T-helper 1 cell treated with Interleukin-12 subunit alpha and Interleukin-12 subunit beta and Interleukin-4 antibody, amounts not matched to agents 30 μg/mL and 1 μg/mL, for 36 hours (primary cell): ENCODE results near the gene C19orf44.
A peak's percentile ranks its signal among the peaks of the same experiment; 100 is the strongest.
"Not testable (repeated sequence)": the region's sequence is repeated elsewhere in the genome, so short reads cannot be mapped to it uniquely, and the experiment has no call there.

Experiments
- H3K27ac Mint-ChIP-seq: one replicate; pipeline ENCODE4 v1.8.0; 2021; ENCODE audit warnings: mild to moderate bottlenecking, mixed read lengths
- H3K27me3 Mint-ChIP-seq: one replicate; pipeline ENCODE4 v1.8.0; 2021; ENCODE audit warnings: low read depth, mixed read lengths
- H3K36me3 Mint-ChIP-seq: one replicate; pipeline ENCODE4 v1.8.0; 2021; ENCODE audit warnings: low read depth, mixed read lengths
- H3K4me1 Mint-ChIP-seq: one replicate; pipeline ENCODE4 v1.8.0; 2021; ENCODE audit warnings: low read depth, mixed read lengths
- H3K4me3 Mint-ChIP-seq: one replicate; pipeline ENCODE4 v1.8.0; 2021; ENCODE audit warnings: mild to moderate bottlenecking, moderate library complexity, mixed read lengths
- H3K9me3 Mint-ChIP-seq: one replicate; pipeline ENCODE4 v1.8.0; 2021; ENCODE audit warnings: mixed read lengths

C19orf44 gene

GRCh38 chr19:16551902-16552301 lies 55.7 kb downstream of the C19orf44 start:
- peaks cover 27% of the 10 kb centered on the region for H3K36me3 Mint-ChIP-seq
- not testable (repeated sequence) for H3K27me3 Mint-ChIP-seq, H3K9me3 Mint-ChIP-seq, H3K4me3 Mint-ChIP-seq, H3K27ac Mint-ChIP-seq, H3K4me1 Mint-ChIP-seq

GRCh38 chr19:16554776-16555175 lies 58.6 kb downstream of the C19orf44 start:
- Mint-ChIP-seq H3K9me3 (no peaks in the 10 kb centered on the region), H3K27me3 (no peaks in the 10 kb centered on the region), H3K4me1 (peaks cover 4% of the 10 kb centered on the region), H3K36me3 (peaks cover 33% of the 10 kb centered on the region), H3K27ac (no peak overlapping the region), H3K4me3 (no peak overlapping the region)

- Mint-ChIP-seq H3K4me1 (peaks cover 20% of the 10 kb centered on the region), H3K27ac (peak overlapping the region; percentile 45), H3K36me3 (peaks cover 46% of the 10 kb centered on the region), H3K27me3 (no peaks in the 10 kb centered on the region), H3K9me3 (no peaks in the 10 kb centered on the region), H3K4me3 (no peak overlapping the region)
Observed at GRCh38 chr19:16559780-16560276, 63.6 kb downstream of the C19orf44 start.

GRCh38 chr19:16561382-16561781 lies 65.2 kb downstream of the C19orf44 start:
- peak overlapping the region; percentile 36 for H3K27ac Mint-ChIP-seq
- no peak overlapping the region for H3K4me3 Mint-ChIP-seq
- H3K4me1 Mint-ChIP-seq = peaks cover 27% of the 10 kb centered on the region
- peaks cover 49% of the 10 kb centered on the region for H3K36me3 Mint-ChIP-seq
- no peaks in the 10 kb centered on the region for H3K27me3 Mint-ChIP-seq
- peaks cover 2% of the 10 kb centered on the region for H3K9me3 Mint-ChIP-seq

- Mint-ChIP-seq H3K27ac (no peak overlapping the region), H3K4me3 (no peak overlapping the region), H3K36me3 (peaks cover 50% of the 10 kb centered on the region), H3K9me3 (peaks cover 3% of the 10 kb centered on the region), H3K4me1 (peaks cover 33% of the 10 kb centered on the region), H3K27me3 (no peaks in the 10 kb centered on the region)
Observed at GRCh38 chr19:16562608-16563025, 66.4 kb downstream of the C19orf44 start.

GRCh38 chr19:16564842-16565241 lies 68.6 kb downstream of the C19orf44 start:
- Mint-ChIP-seq H3K9me3 (peaks cover 3% of the 10 kb centered on the region), H3K27me3 (no peaks in the 10 kb centered on the region), H3K4me3 (no peak overlapping the region), H3K27ac (peak overlapping the region; percentile 46), H3K4me1 (peaks cover 42% of the 10 kb centered on the region), H3K36me3 (peaks cover 59% of the 10 kb centered on the region)

GRCh38 chr19:16566161-16566560 lies 70.0 kb downstream of the C19orf44 start:
- H3K27ac Mint-ChIP-seq = peak overlapping the region; percentile 99
- H3K4me1 Mint-ChIP-seq = peaks cover 49% of the 10 kb centered on the region
- H3K36me3 Mint-ChIP-seq = peaks cover 57% of the 10 kb centered on the region
- no peaks in the 10 kb centered on the region for H3K27me3 Mint-ChIP-seq
- peaks cover 3% of the 10 kb centered on the region for H3K9me3 Mint-ChIP-seq
- H3K4me3 Mint-ChIP-seq = peak overlapping the region; percentile 83

- peaks cover 3% of the 10 kb centered on the region for H3K9me3 Mint-ChIP-seq
- peak overlapping the region; percentile 99 for H3K27ac Mint-ChIP-seq
- no peaks in the 10 kb centered on the region for H3K27me3 Mint-ChIP-seq
- no peak overlapping the region for H3K4me3 Mint-ChIP-seq
- peaks cover 53% of the 10 kb centered on the region for H3K36me3 Mint-ChIP-seq
- peaks cover 50% of the 10 kb centered on the region for H3K4me1 Mint-ChIP-seq
Observed at GRCh38 chr19:16566702-16567101, 70.5 kb downstream of the C19orf44 start.

GRCh38 chr19:16569609-16570320 lies 73.6 kb downstream of the C19orf44 start:
- Mint-ChIP-seq H3K4me3 (no peak overlapping the region), H3K27ac (peak overlapping the region; percentile 63), H3K27me3 (no peaks in the 10 kb centered on the region), H3K36me3 (peaks cover 48% of the 10 kb centered on the region), H3K4me1 (peaks cover 57% of the 10 kb centered on the region), H3K9me3 (peaks cover 3% of the 10 kb centered on the region)
